Measurements from ENCODE around the gene GIPC2. TPM values are rescaled to one million over a fixed set of nuclear protein-coding genes. Genes with fewer than 3 reads are reported as not detected.

The GIPC2 gene
- total and polyA plus RNA-seq, 2 donors (not counting 3 experiments of a cell fraction or from before 2014, with no cell fraction given): 2.8 to 9.6 TPM

DNA sequence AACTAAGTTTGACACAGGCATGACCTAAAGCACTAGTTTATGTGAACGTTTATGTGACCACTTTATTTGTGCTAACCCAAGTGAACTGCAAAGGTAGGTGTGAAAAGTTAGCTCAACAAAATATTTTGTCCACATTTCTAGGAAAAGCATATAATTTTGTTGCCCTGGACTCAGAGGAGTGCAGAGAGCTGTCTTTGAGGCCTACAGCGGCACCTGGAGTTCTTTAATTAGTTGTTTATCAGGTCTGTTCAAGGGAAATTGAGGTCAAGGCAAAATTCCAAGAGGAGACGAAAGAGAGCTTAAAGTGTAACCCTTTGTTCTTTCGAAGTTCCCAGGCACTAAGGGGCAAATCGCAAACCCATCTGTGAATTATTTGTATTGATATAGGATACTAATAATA lies 1.3 kb downstream of the GIPC2 start:
- Histone ChIP-seq H3K9me1 (replicated peaks; ENCODE audit: control insufficient read depth, extremely low read depth, insufficient read depth, low read length) (no peaks in the 10 kb centered on the region), H3K4me2 (ENCODE audit: insufficient read depth, low read length) (peak overlapping the region; percentile 93), H3K9me3 (replicated peaks; ENCODE audit: control insufficient read depth, insufficient read depth, low read length) (no peaks in the 10 kb centered on the region), H3K79me2 (ENCODE audit: control insufficient read depth, insufficient read depth, low read length) (no peaks in the 10 kb centered on the region), H3K36me3 (ENCODE audit: control insufficient read depth in 2 of 2, extremely low read depth in 1 of 2, insufficient read depth in 2 of 2, low read length in 2 of 2) (no peaks in the 10 kb centered on the region), H3K4me1 (ENCODE audit: control insufficient read depth, extremely low read depth, insufficient read depth, low read length) (peaks cover 31% of the 10 kb centered on the region), H3K27ac (ENCODE audit: insufficient read depth, low read depth, low read length) (peak overlapping the region; percentile 16), H3K9ac (replicated peaks; ENCODE audit: extremely low read depth, insufficient read depth, low read length) (peak overlapping the region; percentile 82), H2AFZ (ENCODE audit: low read depth, low read length) (peak overlapping the region; percentile 97), H3K4me3 (replicated peaks in 1 of 3; ENCODE audit: insufficient read depth in 1 of 3, low read depth in 1 of 3, low read length in 3 of 3) (peak overlapping the region in 2 of 3 experiments; percentile 63 to 74), H3K27me3 (ENCODE audit: control insufficient read depth in 2 of 2, insufficient read depth in 2 of 2, low read length in 2 of 2) (no peaks in the 10 kb centered on the region), H4K20me1 (replicated peaks; ENCODE audit: control insufficient read depth, extremely low read depth, insufficient read depth, low read length) (no peaks in the 10 kb centered on the region)
- DNase-seq (ENCODE audit: low read depth, low spot score) (peak; percentile 77), FAIRE-seq (peak; percentile 70)
- POLR2A ChIA-PET: interaction anchor here (0.6 to 2.2 kb wide), 4 partner anchors 24 to 50 kb away, joined by 3 to 14 read pairs (median 5); partner anchors contain the start of gene DNAJB4
- intact Hi-C loops (cut with micrococcal nuclease): loop anchor here (1.0 kb wide), 3 partner anchors 28 to 54 kb away; no protein-coding TSS in a partner anchor
- TF ChIP-seq MYC (IDR thresholded peaks at IDR 0.05; ENCODE audit: low read depth, low read length) (no peak), EZH2 (IDR thresholded peaks at IDR 0.05; ENCODE audit: borderline replicate concordance, low read depth, low read length, severe bottlenecking) (no peak), GATA2 (IDR thresholded peaks at IDR 0.05; ENCODE audit: insufficient read depth, insufficient read length, low read depth, low read length) (no peak), CTCF (IDR thresholded peaks at IDR 0.05; ENCODE audit: extremely low read depth in 1 of 2, insufficient read depth in 1 of 2, low read depth in 1 of 2, low read length in 2 of 2) (no peak), FOS (IDR thresholded peaks at IDR 0.05; ENCODE audit: borderline replicate concordance, insufficient read depth, low read length) (no peak), JUN (IDR thresholded peaks at IDR 0.05; ENCODE audit: borderline replicate concordance, insufficient read depth, insufficient read length, low read depth) (no peak), POLR2AphosphoS5 (IDR thresholded peaks at IDR 0.05; ENCODE audit: insufficient read depth, low read depth, low read length) (no peak), POLR2A (IDR thresholded peaks at IDR 0.05; ENCODE audit: low read depth, low read length) (no peak)
- TF ChIP-seq, protein P1, sequence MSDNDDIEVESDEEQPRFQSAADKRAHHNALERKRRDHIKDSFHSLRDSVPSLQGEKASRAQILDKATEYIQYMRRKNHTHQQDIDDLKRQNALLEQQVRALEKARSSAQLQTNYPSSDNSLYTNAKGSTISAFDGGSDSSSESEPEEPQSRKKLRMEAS (IDR thresholded peaks at IDR 0.05; ENCODE audit: insufficient read depth, insufficient read length): no peak
- BruUV-seq (replicated peaks): no TSS peak
- dilution Hi-C loops (cut with MboI; ENCODE audit: extremely low pct_ligation_motif_present, low sequenced_read_pairs): no loop called here
- CTCF ChIA-PET: interaction anchor here (0.6 to 8.4 kb wide), 20 partner anchors 9 to 83 kb away, joined by 3 to 68 read pairs (median 4); partner anchors contain the start of genes DNAJB4 and FUBP1
